ENCODE results near the gene CLSTN2. TPM values are rescaled to one million over a fixed set of nuclear protein-coding genes. Genes with fewer than 3 reads are reported as not detected.

The CLSTN2 gene
- polyA plus RNA-seq, 2 donors = 0.20 TPM

DNA sequence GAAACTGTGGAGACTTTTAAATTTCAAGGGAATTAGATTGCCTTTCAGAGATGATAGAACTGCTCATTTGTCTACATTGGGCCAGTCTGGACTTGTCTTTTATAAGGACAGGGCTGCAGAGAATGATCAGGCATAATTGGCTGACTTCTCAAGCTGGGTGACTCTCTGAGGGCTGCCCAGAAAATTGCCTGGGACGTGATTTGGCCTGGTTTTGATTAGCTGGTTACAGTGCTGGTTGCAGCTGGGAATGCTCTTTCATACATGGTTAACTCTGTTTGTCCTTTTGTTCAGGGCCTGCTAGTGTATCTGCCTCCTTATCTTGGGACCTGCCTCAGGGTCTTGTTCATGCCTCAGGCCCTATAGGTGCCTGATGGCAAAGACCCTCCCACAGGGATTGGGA lies 245.6 kb downstream of the CLSTN2 start:
- WGBS, 2 donors = 40 to 55% methylated on average over 1 of the region's 1 CpG
- peaks cover 0 to under 1% of the 10 kb centered on the region in 2 donors for H3K4me1 ChIP-seq (ENCODE audit: control insufficient read depth in 2 of 2, insufficient read depth in 2 of 2, low read length in 1 of 2)
- H3K27me3 ChIP-seq (ENCODE audit: control insufficient read depth in 1 of 2, insufficient read depth in 2 of 2, low read length in 2 of 2) = no peaks in the 10 kb centered on the region
- no peaks in the 10 kb centered on the region for H3K36me3 ChIP-seq (ENCODE audit: control insufficient read depth in 2 of 2, insufficient read depth in 2 of 2, low read length in 1 of 2)
- no peak overlapping the region for H3K4me3 ChIP-seq (ENCODE audit: low read depth in 1 of 2, low read length in 2 of 2)
- H3K27ac ChIP-seq (ENCODE audit: low read depth in 2 of 2, low read length in 1 of 2) = peak overlapping the region; percentile 10 to 47
- no peaks in the 10 kb centered on the region for H3K9me3 ChIP-seq (ENCODE audit: control insufficient read depth in 2 of 2, insufficient read depth in 1 of 2, low read depth in 1 of 2, low read length in 1 of 2)

DNA sequence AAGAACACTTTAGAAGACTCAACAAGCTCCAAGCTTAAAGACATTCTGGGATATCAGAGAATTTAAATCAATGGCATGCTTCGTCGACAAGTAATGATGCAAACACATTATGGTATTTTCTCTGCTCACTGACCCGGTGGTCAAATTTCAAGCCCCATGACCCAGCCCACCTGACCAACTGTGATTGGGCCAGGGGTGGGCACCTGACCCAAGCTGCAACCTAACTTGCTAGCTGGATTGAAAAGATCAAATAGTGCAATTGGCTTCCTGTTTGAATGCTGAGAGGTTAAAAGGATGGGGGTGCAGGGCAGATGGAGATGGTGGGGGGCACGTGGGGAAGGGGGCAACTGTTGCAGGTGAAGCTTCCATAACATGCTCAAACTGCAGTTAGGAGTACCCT lies 250.4 kb downstream of the CLSTN2 start:
- WGBS, 2 donors = 84 to 86% methylated on average over 4 of the region's 4 CpGs
- peaks cover 0 to 2% of the 10 kb centered on the region in 2 donors for H3K4me1 ChIP-seq (ENCODE audit: control insufficient read depth in 2 of 2, insufficient read depth in 2 of 2, low read length in 1 of 2)
- H3K27ac ChIP-seq (ENCODE audit: low read depth in 2 of 2, low read length in 1 of 2) = no peak overlapping the region
- H3K27me3 ChIP-seq (ENCODE audit: control insufficient read depth in 1 of 2, insufficient read depth in 2 of 2, low read length in 2 of 2) = no peaks in the 10 kb centered on the region
- H3K9me3 ChIP-seq (ENCODE audit: control insufficient read depth in 2 of 2, insufficient read depth in 1 of 2, low read depth in 1 of 2, low read length in 1 of 2) = no peaks in the 10 kb centered on the region
- H3K4me3 ChIP-seq (ENCODE audit: low read depth in 1 of 2, low read length in 2 of 2) = no peak overlapping the region
- no peaks in the 10 kb centered on the region for H3K36me3 ChIP-seq (ENCODE audit: control insufficient read depth in 2 of 2, insufficient read depth in 2 of 2, low read length in 1 of 2)

- H3K4me1 ChIP-seq (ENCODE audit: control insufficient read depth in 2 of 2, insufficient read depth in 2 of 2, low read length in 1 of 2) = peaks cover 0 to 2% of the 10 kb centered on the region in 2 donors
- H3K27me3 ChIP-seq (ENCODE audit: control insufficient read depth in 1 of 2, insufficient read depth in 2 of 2, low read length in 2 of 2) = no peaks in the 10 kb centered on the region
- H3K27ac ChIP-seq (ENCODE audit: low read depth in 2 of 2, low read length in 1 of 2) = no peak overlapping the region
- no peaks in the 10 kb centered on the region for H3K36me3 ChIP-seq (ENCODE audit: control insufficient read depth in 2 of 2, insufficient read depth in 2 of 2, low read length in 1 of 2)
- H3K4me3 ChIP-seq (ENCODE audit: low read depth in 1 of 2, low read length in 2 of 2) = no peak overlapping the region
- no peaks in the 10 kb centered on the region for H3K9me3 ChIP-seq (ENCODE audit: control insufficient read depth in 2 of 2, insufficient read depth in 1 of 2, low read depth in 1 of 2, low read length in 1 of 2)
Observed at GRCh38 chr3:140186421-140186920, 251.5 kb downstream of the CLSTN2 start.

DNA sequence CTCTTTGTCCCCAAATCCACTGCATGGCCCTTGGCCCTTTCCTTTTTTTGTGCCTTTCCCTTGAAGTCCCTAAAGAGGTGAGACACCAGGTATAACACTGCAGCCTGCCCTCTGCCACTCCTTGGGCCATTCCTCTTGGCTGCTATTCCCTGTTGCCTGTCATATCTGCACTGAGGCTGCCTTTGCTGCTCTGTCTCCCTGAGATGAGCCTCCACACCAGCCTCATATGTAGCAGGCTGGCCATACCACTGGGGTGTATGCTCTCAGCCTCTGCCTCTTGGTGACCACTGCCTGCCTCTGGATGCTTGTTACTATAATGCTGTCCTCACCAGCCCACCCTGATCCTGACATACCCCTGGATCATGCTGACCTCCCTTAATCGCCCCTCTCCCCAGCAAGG lies 252.0 kb downstream of the CLSTN2 start:
- H3K36me3 ChIP-seq (ENCODE audit: control insufficient read depth in 2 of 2, insufficient read depth in 2 of 2, low read length in 1 of 2) = no peaks in the 10 kb centered on the region
- H3K4me1 ChIP-seq (ENCODE audit: control insufficient read depth in 2 of 2, insufficient read depth in 2 of 2, low read length in 1 of 2) = peaks cover 0 to 2% of the 10 kb centered on the region in 2 donors
- H3K4me3 ChIP-seq (ENCODE audit: low read depth in 1 of 2, low read length in 2 of 2) = no peak overlapping the region
- no peak overlapping the region for H3K27ac ChIP-seq (ENCODE audit: low read depth in 2 of 2, low read length in 1 of 2)
- no peaks in the 10 kb centered on the region for H3K27me3 ChIP-seq (ENCODE audit: control insufficient read depth in 1 of 2, insufficient read depth in 2 of 2, low read length in 2 of 2)
- WGBS, 2 donors = 89 to 94% methylated on average over 1 of the region's 1 CpG
- H3K9me3 ChIP-seq (ENCODE audit: control insufficient read depth in 2 of 2, insufficient read depth in 1 of 2, low read depth in 1 of 2, low read length in 1 of 2) = no peaks in the 10 kb centered on the region

DNA sequence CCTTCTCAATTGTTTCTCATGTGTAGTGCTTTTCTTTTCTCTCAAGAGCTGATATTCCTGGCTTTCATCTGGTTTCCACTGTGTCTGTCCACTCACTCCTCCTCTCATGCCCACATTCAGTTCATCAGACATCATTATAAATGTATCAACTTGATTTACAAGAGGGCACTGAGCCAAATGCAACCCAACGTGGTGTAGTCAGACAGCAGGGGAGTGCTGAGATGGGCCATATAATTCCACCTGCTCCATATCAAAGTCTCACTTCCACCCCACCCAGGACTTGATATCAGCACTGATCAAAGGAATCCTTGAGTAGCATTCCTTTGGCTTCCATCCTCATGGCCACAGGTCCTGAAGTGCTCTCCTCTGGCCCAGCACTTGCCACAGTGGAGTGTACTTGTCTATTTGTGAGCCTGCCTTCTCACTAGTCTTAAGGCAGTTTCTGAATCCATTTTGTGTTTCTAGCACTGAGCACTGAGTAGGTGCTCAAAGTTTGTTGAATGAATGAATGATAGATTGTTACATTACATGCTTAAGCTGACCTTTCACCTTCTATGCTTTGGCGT lies 252.8 kb downstream of the CLSTN2 start:
- Histone ChIP-seq H3K4me1 (ENCODE audit: control insufficient read depth in 2 of 2, insufficient read depth in 2 of 2, low read length in 1 of 2) (peaks cover 0 to 2% of the 10 kb centered on the region in 2 donors), H3K9me3 (ENCODE audit: control insufficient read depth in 2 of 2, insufficient read depth in 1 of 2, low read depth in 1 of 2, low read length in 1 of 2) (no peaks in the 10 kb centered on the region), H3K36me3 (ENCODE audit: control insufficient read depth in 2 of 2, insufficient read depth in 2 of 2, low read length in 1 of 2) (no peaks in the 10 kb centered on the region), H3K27me3 (ENCODE audit: control insufficient read depth in 1 of 2, insufficient read depth in 2 of 2, low read length in 2 of 2) (no peaks in the 10 kb centered on the region), H3K4me3 (ENCODE audit: low read depth in 1 of 2, low read length in 2 of 2) (no peak overlapping the region), H3K27ac (ENCODE audit: low read depth in 2 of 2, low read length in 1 of 2) (no peak overlapping the region)
- WGBS, 2 donors = 51 to 63% methylated on average over 2 of the region's 2 CpGs

GRCh38 chr3:140188285-140188684 lies 253.3 kb downstream of the CLSTN2 start:
- Histone ChIP-seq H3K27me3 (ENCODE audit: control insufficient read depth in 1 of 2, insufficient read depth in 2 of 2, low read length in 2 of 2) (no peaks in the 10 kb centered on the region), H3K27ac (ENCODE audit: low read depth in 2 of 2, low read length in 1 of 2) (no peak overlapping the region), H3K4me3 (ENCODE audit: low read depth in 1 of 2, low read length in 2 of 2) (no peak overlapping the region), H3K9me3 (ENCODE audit: control insufficient read depth in 2 of 2, insufficient read depth in 1 of 2, low read depth in 1 of 2, low read length in 1 of 2) (no peaks in the 10 kb centered on the region), H3K4me1 (ENCODE audit: control insufficient read depth in 2 of 2, insufficient read depth in 2 of 2, low read length in 1 of 2) (peaks cover 0 to 2% of the 10 kb centered on the region in 2 donors), H3K36me3 (ENCODE audit: control insufficient read depth in 2 of 2, insufficient read depth in 2 of 2, low read length in 1 of 2) (no peaks in the 10 kb centered on the region)
- WGBS, 2 donors = 45 to 48% methylated on average over 2 of the region's 2 CpGs

- no peaks in the 10 kb centered on the region for H3K36me3 ChIP-seq (ENCODE audit: control insufficient read depth in 2 of 2, insufficient read depth in 2 of 2, low read length in 1 of 2)
- no peaks in the 10 kb centered on the region for H3K27me3 ChIP-seq (ENCODE audit: control insufficient read depth in 1 of 2, insufficient read depth in 2 of 2, low read length in 2 of 2)
- no peak overlapping the region for H3K27ac ChIP-seq (ENCODE audit: low read depth in 2 of 2, low read length in 1 of 2)
- WGBS, 2 donors = 95 to 98% methylated on average over 3 of the region's 3 CpGs
- peaks cover 0 to 2% of the 10 kb centered on the region in 2 donors for H3K4me1 ChIP-seq (ENCODE audit: control insufficient read depth in 2 of 2, insufficient read depth in 2 of 2, low read length in 1 of 2)
- no peak overlapping the region for H3K4me3 ChIP-seq (ENCODE audit: low read depth in 1 of 2, low read length in 2 of 2)
- no peaks in the 10 kb centered on the region for H3K9me3 ChIP-seq (ENCODE audit: control insufficient read depth in 2 of 2, insufficient read depth in 1 of 2, low read depth in 1 of 2, low read length in 1 of 2)
Observed at GRCh38 chr3:140189267-140189666, 254.3 kb downstream of the CLSTN2 start.

DNA sequence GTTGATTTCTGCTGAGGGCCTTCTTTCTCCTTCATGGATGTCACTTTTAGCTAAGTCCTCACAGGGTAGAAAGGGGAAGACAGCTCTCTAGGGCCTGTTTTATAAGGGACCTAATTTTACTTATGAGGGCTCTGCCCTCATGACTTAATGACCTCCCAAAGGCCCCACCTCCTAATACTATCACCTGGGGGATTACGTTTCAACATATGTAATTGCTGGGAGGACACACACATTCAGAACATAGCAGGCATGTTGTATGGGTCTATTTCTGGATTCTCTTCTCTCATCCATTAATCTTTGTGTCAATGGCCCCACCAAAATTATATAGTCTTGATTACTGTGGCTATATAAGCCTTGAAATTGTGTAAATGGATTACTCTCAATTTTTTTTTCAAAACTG lies 255.0 kb downstream of the CLSTN2 start:
- Histone ChIP-seq H3K36me3 (ENCODE audit: control insufficient read depth in 2 of 2, insufficient read depth in 2 of 2, low read length in 1 of 2) (no peaks in the 10 kb centered on the region), H3K4me1 (ENCODE audit: control insufficient read depth in 2 of 2, insufficient read depth in 2 of 2, low read length in 1 of 2) (peaks cover 0 to 2% of the 10 kb centered on the region in 2 donors), H3K27me3 (ENCODE audit: control insufficient read depth in 1 of 2, insufficient read depth in 2 of 2, low read length in 2 of 2) (no peaks in the 10 kb centered on the region), H3K4me3 (ENCODE audit: low read depth in 1 of 2, low read length in 2 of 2) (no peak overlapping the region), H3K27ac (ENCODE audit: low read depth in 2 of 2, low read length in 1 of 2) (no peak overlapping the region), H3K9me3 (ENCODE audit: control insufficient read depth in 2 of 2, insufficient read depth in 1 of 2, low read depth in 1 of 2, low read length in 1 of 2) (no peaks in the 10 kb centered on the region)
- WGBS, 2 donors = 83 to 88% methylated on average over 1 of the region's 1 CpG

GRCh38 chr3:140196970-140197369 lies 262.0 kb downstream of the CLSTN2 start:
- Histone ChIP-seq H3K4me1 (ENCODE audit: control insufficient read depth in 2 of 2, insufficient read depth in 2 of 2, low read length in 1 of 2) (no peaks in the 10 kb centered on the region), H3K36me3 (ENCODE audit: control insufficient read depth in 2 of 2, insufficient read depth in 2 of 2, low read length in 1 of 2) (no peaks in the 10 kb centered on the region), H3K27me3 (ENCODE audit: control insufficient read depth in 1 of 2, insufficient read depth in 2 of 2, low read length in 2 of 2) (no peaks in the 10 kb centered on the region), H3K4me3 (ENCODE audit: low read depth in 1 of 2, low read length in 2 of 2) (no peak overlapping the region), H3K9me3 (ENCODE audit: control insufficient read depth in 2 of 2, insufficient read depth in 1 of 2, low read depth in 1 of 2, low read length in 1 of 2) (no peaks in the 10 kb centered on the region), H3K27ac (ENCODE audit: low read depth in 2 of 2, low read length in 1 of 2) (no peak overlapping the region)

DNA sequence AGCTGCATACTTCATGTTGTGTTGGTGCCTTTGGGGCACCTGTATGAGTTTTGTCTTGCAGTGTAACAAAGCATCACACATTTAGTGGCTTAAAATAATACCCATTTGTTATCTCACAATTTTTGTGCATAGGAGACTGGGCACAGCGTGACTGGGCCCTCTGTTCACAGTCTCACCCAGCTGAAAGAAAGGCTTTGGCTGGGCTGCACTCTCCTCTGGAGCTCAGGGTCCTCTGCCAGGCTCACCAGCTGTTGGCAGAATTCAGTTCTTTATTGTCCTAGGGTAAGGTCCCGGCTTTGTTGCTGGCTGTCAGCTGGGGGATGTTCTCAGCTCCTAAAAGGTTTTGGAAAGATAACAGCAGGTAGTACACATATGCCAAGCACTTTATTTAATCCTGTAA lies 263.3 kb downstream of the CLSTN2 start:
- Histone ChIP-seq H3K27ac (ENCODE audit: low read depth in 2 of 2, low read length in 1 of 2) (no peak overlapping the region), H3K36me3 (ENCODE audit: control insufficient read depth in 2 of 2, insufficient read depth in 2 of 2, low read length in 1 of 2) (no peaks in the 10 kb centered on the region), H3K9me3 (ENCODE audit: control insufficient read depth in 2 of 2, insufficient read depth in 1 of 2, low read depth in 1 of 2, low read length in 1 of 2) (no peaks in the 10 kb centered on the region), H3K27me3 (ENCODE audit: control insufficient read depth in 1 of 2, insufficient read depth in 2 of 2, low read length in 2 of 2) (no peaks in the 10 kb centered on the region), H3K4me3 (ENCODE audit: low read depth in 1 of 2, low read length in 2 of 2) (no peak overlapping the region), H3K4me1 (ENCODE audit: control insufficient read depth in 2 of 2, insufficient read depth in 2 of 2, low read length in 1 of 2) (no peaks in the 10 kb centered on the region)
- WGBS, 2 donors = 71 to 76% methylated on average over 2 of the region's 2 CpGs

Data from esophagus (tissue), 2 donors.